HEK293T (cell line): Measurements from ENCODE around the gene C16orf74.
A peak's percentile ranks its signal among the peaks of the same experiment; 100 is the strongest.

Experiments used
- CTCF ChIA-PET: fragments of 350-600 bp; formaldehyde crosslinking; extraction: SDS; loops from one replicate; lab custom pipeline; 2021; ENCODE audit warnings: antibody characterized with exemption, inconsistent platforms; lab: Yijun Ruan, JAX
- POLR2A ChIA-PET: fragments of 350-600 bp; formaldehyde crosslinking; extraction: SDS; loops from one replicate; lab custom pipeline; 2020; ENCODE audit warnings: antibody characterized with exemption, inconsistent platforms; lab: Yijun Ruan, JAX
- DNase-seq: peaks from one replicate; pipeline ENCODE4 v3.0.0; 2012; ENCODE audit warnings: mixed read lengths; ENCODE audit errors: extremely low spot score
- ARNT ChIP-seq: fragments of 450-650 bp; IDR thresholded peaks from 2 replicates; pipeline ENCODE4 v1.6.1; 2017; ENCODE audit warnings: mild to moderate bottlenecking
- BHLHE40 ChIP-seq: fragments of 450-650 bp; IDR thresholded peaks from 2 replicates; pipeline ENCODE4 v1.6.1; 2016; ENCODE audit warnings: mild to moderate bottlenecking, moderate library complexity, borderline replicate concordance
- CTBP1 ChIP-seq: fragments of 450-650 bp; IDR thresholded peaks from 2 replicates; pipeline ENCODE4 v1.6.1; 2016; ENCODE audit warnings: borderline replicate concordance
- ELF4 ChIP-seq: fragments of 450-650 bp; IDR thresholded peaks from 2 replicates; pipeline ENCODE4 v1.6.1; 2017; ENCODE audit warnings: antibody characterized with exemption
- FOXA1 ChIP-seq: fragments of 450-650 bp; IDR thresholded peaks from 2 replicates; pipeline ENCODE4 v1.6.1; 2016; ENCODE audit warnings: mild to moderate bottlenecking
- FOXK2 ChIP-seq: fragments of 450-650 bp; IDR thresholded peaks from 2 replicates; pipeline ENCODE4 v1.6.1; 2016; ENCODE audit warnings: mild to moderate bottlenecking
- FOXM1 ChIP-seq: fragments of 450-650 bp; IDR thresholded peaks from 2 replicates; pipeline ENCODE4 v1.6.1; 2017; ENCODE audit warnings: mild to moderate bottlenecking, borderline replicate concordance
- HDGF ChIP-seq: fragments of 450-650 bp; IDR thresholded peaks from 2 replicates; pipeline ENCODE4 v1.6.1; 2017; ENCODE audit warnings: antibody characterized with exemption, borderline replicate concordance
- L3MBTL2 ChIP-seq: fragments of 450-650 bp; conservative IDR thresholded peaks from 2 replicates; pipeline ENCODE4 v1.6.1; 2016; ENCODE audit warnings: mild to moderate bottlenecking
- LEF1 ChIP-seq: fragments of 450-650 bp; IDR thresholded peaks from 2 replicates; pipeline ENCODE4 v1.6.1; 2017; ENCODE audit warnings: mild to moderate bottlenecking, borderline replicate concordance
- NFRKB ChIP-seq: fragments of 450-650 bp; IDR thresholded peaks from 2 replicates; pipeline ENCODE4 v1.6.1; 2016; ENCODE audit warnings: mild to moderate bottlenecking, moderate library complexity
- PKNOX1 ChIP-seq: fragments of 450-650 bp; IDR thresholded peaks from 2 replicates; pipeline ENCODE4 v1.6.1; 2016
- SP1 ChIP-seq: fragments of 450-650 bp; IDR thresholded peaks from 2 replicates; pipeline ENCODE4 v1.6.1; 2017
- SUZ12 ChIP-seq: fragments of 450-650 bp; IDR thresholded peaks from 2 replicates; pipeline ENCODE4 v1.6.1; 2016; ENCODE audit warnings: mild to moderate bottlenecking
- TARDBP ChIP-seq: fragments of 450-650 bp; IDR thresholded peaks from 2 replicates; pipeline ENCODE4 v1.6.1; 2016
- ZNF384 ChIP-seq: fragments of 450-650 bp; IDR thresholded peaks from 2 replicates; pipeline ENCODE4 v1.6.1; 2016

The C16orf74 gene

GRCh38 chr16:85678821-85679220 is 72.1 kb downstream of the C16orf74 start:
- ChIA-PET CTCF (no interaction called here), POLR2A (no interaction called here)
- TF ChIP-seq HDGF (no peak), PKNOX1 (no peak), L3MBTL2 (no peak), BHLHE40 (no peak), CTBP1 (no peak), ELF4 (no peak), TARDBP (no peak), FOXK2 (no peak), LEF1 (no peak), ZNF384 (no peak), ARNT (no peak), SUZ12 (no peak), FOXA1 (no peak), SP1 (no peak), NFRKB (no peak), FOXM1 (no peak)
- no peak for DNase-seq

DNA sequence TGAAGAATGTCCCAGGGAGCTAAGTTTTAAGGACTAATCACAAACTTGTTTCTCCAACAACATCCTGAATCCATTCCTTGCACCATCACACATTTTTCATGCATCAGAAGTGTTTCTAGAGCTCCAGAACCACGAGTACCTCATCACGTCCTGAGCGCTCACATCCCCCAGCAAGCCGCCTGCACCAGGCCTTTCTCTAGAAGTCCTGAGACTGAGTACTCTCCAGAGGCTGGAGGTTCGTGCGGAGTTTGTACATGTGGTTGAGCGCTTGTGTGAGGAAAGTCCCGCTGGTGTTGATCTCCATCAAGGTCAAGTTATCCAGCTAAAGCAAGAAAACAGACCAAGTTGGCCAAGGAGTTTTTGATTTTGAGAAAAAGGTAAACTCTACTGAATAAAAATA is 72.9 kb downstream of the C16orf74 start:
- DNase-seq, result no peak
- CTCF ChIA-PET, result interaction anchor here (0.6 kb wide), 1 partner anchor 383 kb away, joined by 3 read pairs; no protein-coding TSS in a partner anchor
- POLR2A ChIA-PET, result no interaction called here
- TF ChIP-seq TARDBP (no peak), PKNOX1 (no peak), NFRKB (no peak), L3MBTL2 (no peak), CTBP1 (no peak), HDGF (no peak)

- POLR2A ChIA-PET, result no interaction called here
- TF ChIP-seq HDGF (no peak), TARDBP (no peak), FOXA1 (no peak), ELF4 (no peak), L3MBTL2 (no peak), FOXK2 (no peak), NFRKB (no peak), ARNT (no peak), PKNOX1 (no peak), CTBP1 (no peak), BHLHE40 (no peak), FOXM1 (no peak), LEF1 (no peak), ZNF384 (no peak), SP1 (no peak), SUZ12 (no peak)
- no peak for DNase-seq
- CTCF ChIA-PET, result interaction anchor here (0.6 to 0.7 kb wide), 2 partner anchors 18 to 383 kb away, joined by 3 to 4 read pairs; no protein-coding TSS in a partner anchor
These were observed 73.4 kb downstream of the C16orf74 start for GRCh38 chr16:85677383-85677967.

GRCh38 chr16:85676466-85676865 is 74.4 kb downstream of the C16orf74 start:
- ChIA-PET CTCF (interaction anchor here (0.6 to 1.0 kb wide), 3 partner anchors 54 to 321 kb away, joined by 3 to 7 read pairs (median 3); no protein-coding TSS in a partner anchor), POLR2A (no interaction called here)
- TF ChIP-seq ZNF384 (no peak), FOXK2 (no peak), SUZ12 (no peak), L3MBTL2 (no peak), BHLHE40 (no peak), PKNOX1 (no peak), FOXA1 (no peak), SP1 (no peak), NFRKB (no peak), ARNT (no peak), FOXM1 (no peak), HDGF (no peak)
- no peak for DNase-seq

DNA sequence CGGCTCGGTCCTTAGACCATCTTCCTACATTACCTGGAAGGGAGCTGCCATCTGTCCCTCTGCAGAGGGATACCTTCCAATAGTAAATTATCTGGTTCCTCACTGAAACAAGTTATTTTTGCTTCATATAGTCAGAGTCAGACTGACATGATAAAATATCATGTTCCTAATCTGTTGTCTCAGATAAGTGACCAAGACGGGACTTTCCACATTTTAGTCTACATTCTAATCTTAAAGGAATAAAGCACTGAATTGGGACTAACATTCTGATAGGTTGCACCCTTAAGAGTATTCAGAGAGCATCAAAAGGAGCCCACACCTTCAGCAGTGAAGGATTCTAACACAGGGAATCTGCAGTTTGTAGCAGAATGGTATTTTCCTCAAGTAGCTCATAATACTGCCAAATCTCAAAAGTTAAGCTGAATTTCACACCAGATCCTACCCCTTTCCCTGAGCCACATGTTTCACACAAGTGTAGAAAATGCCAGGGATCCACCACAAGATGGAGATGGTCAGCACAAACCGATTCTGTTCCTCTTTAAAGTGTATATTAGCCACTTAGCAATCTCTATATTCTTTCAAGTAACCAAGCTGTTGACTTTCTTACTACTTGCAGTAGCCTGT is 75.5 kb downstream of the C16orf74 start:
- ChIA-PET CTCF (interaction anchor here (3.1 kb wide), 1 partner anchor 41 kb away, joined by 13 read pairs; no protein-coding TSS in a partner anchor), POLR2A (no interaction called here)
- TF ChIP-seq FOXA1, result no peak
- TF ChIP-seq L3MBTL2, result 0 out of 2 replicates have a peak, but pooled peaks have one; percentile 12
- DNase-seq, result no peak

DNA sequence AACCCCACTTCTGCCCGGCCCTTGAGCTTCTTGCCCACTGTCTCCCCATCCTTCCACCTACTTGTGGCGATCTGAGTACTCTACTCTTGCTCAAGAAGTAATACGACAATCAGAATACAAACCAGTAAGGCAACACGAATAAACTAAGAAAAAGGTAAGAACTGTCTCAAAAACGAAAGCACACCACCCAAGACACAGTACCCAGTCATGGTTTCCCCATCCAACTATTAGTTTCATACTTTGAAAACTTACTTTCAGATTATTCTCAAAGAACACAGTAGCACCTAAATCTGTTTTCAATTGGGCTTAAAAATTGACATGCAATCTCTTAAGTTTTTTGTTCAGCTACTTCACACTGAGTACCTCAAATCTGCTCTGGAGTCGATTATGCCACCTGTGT is 76.1 kb downstream of the C16orf74 start:
- DNase-seq, result no peak
- CTCF ChIA-PET, result interaction anchor here (3.1 kb wide), 1 partner anchor 42 kb away, joined by 13 read pairs; no protein-coding TSS in a partner anchor
- no peak for TF ChIP-seq TARDBP
- TF ChIP-seq PKNOX1, result no peak
- no peak for TF ChIP-seq LEF1
- POLR2A ChIA-PET, result no interaction called here
